NT2/D1 (cell line): ENCODE measurements around the gene SERPINA3.

Experiments
- YY1 ChIP-seq: IDR thresholded peaks from 2 replicates; pipeline ENCODE4 v1.6.1; 2011; ENCODE audit not compliant: insufficient read length, insufficient read depth
- ZNF274 ChIP-seq: IDR thresholded peaks from 2 replicates; pipeline ENCODE4 v1.6.1; 2011; ENCODE audit warnings: mild to moderate bottlenecking, low read depth, low read length

- TF ChIP-seq YY1 (no peak), ZNF274 (no peak)
These were observed 15.8 kb upstream of the SERPINA3 start for GRCh38 chr14:94596361-94596760.
